Measurements from ENCODE around the gene NFIB.

Gene NFIB

DNA sequence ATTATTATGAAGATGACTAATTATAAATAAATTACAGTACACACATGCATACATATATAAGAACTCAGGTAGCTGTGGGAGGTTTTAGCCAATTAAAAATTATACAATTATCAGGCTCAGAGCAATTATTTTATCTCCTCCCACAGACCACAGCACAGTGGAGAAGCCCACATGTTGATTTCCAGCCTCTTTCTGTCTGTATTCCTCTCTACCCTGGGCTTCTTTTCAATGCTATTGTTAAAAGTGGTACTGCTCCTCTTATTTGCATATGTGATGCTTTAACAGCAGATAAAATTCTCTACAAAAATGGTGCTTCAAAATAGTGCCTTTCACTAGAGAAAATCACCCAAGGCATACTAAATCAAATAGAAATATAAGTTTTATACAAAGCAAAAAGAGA is 218.7 kb downstream of the NFIB start:
- DNase-seq: no peak

DNA sequence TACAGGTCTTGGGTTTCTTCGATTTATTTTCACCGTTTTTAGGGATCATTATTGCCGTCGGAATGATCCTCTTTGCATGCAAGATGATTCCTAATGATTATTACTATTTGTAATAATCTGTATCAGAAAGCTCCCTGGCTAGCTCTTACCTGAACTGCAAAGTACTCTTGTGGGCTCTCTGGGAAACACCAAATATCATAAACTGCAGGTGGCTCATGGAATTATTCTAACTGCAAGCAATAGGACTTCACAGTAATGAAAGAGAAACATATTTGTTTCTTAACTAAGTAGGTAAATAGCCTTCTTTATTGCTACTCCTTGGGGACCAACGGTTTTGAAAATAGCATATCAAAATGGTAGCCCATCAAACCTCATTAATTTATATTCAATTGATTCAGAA is 219.4 kb downstream of the NFIB start:
- DNase-seq: no peak

DNA sequence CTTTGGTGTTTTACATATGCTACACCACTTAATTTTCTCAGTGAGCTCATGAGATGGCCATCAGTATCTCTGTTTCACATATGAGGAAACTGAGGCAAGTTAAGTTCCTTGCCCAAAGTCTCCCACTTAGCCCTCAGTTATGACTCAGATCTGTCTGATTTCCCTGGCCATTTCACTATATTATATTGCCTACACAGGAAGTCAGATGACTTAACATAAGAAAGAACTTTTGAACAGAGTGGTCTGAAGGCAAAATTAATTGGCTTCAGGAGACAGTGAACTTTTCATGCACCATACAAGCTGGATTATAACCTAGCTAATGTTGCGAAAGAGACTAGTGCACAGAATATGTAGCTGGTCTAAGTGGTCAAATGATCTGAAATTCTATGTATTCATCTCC is 221.6 kb downstream of the NFIB start:
- DNase-seq: no peak

DNA sequence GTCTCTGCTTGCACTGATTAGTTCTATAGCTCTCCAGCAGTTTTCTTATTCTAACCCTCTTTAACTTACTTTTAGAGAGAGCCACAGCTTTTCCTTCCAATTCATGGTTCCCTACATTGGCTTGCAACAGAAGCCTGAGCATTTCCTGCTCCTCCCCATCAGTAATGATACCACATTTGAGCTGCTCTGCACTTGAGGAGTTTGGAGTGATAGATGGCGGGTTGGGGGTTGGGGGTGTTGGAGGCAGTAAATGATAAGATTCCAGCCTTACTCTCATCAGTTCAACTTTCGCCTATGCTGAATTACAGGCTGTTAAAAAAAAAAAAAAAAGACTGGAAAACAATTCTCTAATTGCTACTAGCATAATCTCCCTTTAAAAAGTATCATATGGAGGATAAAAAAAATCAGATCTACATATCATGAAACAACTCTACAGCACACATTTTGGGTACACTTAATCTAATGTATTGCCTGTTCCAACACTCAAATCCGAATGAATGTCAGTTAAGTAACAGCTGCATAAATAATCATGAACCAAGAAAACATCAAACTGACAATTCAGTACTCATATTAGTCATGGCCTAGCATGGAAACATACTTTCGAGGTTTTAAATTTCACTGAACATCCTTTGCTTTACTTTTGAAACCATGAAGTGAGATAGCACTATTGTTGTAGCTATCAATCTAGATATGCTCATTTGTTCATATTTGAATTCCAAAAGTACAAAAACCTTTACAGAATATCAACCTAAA is 224.7 kb downstream of the NFIB start:
- no peak for DNase-seq

DNA sequence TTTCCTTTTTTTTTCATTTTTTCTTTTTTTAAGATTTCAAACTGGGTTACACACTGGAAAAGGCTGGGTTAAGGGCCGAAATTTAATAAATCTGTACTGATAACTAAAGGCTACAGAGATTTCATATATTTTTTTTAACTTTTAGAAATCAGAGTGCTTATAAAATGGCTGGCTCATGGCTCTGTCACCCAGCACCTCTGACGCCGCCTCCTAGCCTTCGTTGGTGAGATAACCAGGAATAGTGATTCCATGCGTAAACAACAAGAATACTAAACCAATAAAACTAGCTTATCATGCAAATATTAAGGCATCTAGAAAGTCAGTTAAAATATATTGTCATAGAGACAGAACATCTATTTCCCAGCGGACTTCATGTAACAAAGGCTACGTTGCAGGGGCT is 226.4 kb downstream of the NFIB start:
- no peak for DNase-seq

DNA sequence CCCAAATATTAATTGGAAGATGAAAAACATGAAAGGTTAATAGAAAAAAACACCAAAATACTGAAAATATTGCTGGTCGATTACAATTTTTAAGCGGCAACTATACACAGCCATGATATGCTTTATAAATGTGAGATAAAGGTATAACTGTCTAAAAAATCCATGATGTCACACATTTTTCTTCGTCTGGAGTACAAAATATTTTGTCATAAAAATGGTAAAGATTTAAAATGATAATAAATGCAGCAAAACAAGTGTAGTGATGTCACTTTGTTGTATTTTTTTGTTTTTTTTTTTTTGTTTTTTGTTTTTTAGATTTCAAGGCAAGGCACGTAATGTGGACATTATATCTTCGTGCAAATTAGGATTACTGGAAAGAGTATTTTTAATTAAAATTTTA is 227.4 kb downstream of the NFIB start:
- DNase-seq: no peak

DNA sequence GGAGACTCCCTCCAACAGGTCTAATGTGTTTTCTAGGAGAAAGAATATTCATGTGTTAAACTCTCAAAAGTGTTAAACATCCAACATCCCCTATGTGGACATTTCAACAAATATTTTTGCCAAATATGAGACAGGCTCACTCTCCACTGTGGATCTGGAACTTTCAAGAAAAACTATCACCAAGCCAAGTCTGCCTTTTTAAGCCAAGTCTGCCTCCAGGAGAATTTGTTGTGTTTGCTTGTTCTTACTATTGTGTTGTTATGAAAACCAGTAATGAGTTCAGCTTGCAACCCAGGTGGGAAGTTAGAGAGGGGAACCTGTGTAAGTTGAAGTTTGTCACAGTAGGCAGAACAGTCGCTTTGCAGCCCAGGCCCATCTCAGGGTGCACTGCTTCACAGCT is 228.1 kb downstream of the NFIB start:
- no peak for DNase-seq

DNA sequence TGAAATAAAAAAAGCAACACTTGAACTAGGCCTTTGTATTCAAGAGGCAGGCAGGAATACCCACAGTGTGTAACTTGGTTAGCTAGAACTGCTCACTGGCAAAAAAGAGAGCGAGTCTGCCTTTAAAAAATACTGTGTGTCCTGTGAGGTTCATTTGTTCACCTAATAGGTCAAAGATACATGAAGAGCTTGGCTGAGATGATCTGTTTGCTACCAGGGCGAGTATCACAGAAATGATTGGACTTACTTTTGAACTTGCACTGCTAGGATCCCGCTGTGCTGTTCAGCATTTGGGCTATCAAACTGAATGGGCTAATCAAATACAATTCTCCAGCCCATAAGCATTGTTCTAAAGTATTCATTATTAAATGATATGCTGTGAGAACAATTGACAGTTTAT is 229.1 kb downstream of the NFIB start:
- no peak for DNase-seq

DNA sequence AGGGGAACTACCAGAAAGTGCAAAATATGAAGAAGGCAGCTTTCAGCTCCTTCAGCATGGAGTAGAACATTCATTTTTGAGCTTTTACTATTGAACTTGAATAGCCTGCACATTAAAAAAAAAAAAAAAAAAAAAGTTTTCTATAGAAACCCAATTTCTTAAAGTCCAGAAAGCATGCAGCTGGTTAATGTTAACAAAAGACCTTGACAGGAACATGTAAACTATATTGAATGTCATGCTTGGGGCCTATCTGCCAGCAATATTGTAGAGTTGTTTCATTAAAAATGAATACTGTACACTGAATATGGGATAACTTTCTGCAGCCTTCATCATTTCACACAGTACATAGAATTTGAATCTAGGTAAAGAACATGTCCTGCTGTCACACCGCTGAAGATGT is 230.6 kb downstream of the NFIB start:
- DNase-seq: no peak

DNA sequence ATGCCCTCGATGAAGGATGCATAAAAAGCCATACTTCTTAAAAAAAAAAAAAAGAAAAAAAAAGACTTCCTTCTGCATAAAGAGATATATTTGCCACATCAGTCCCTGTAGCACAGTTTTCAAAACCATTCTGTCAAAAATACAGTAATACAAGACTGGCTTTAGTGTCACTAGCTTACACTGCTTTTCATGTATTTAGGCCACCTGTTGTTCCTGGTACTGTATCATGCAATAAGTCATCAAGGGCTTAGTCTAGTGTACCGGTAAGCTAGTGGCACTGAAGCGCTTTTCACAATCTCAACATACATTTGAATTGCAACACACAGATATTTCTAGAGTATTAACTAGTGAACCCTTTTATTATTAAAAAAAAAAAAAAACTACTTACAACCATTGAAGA is 231.2 kb downstream of the NFIB start:
- no peak for DNase-seq

DNA sequence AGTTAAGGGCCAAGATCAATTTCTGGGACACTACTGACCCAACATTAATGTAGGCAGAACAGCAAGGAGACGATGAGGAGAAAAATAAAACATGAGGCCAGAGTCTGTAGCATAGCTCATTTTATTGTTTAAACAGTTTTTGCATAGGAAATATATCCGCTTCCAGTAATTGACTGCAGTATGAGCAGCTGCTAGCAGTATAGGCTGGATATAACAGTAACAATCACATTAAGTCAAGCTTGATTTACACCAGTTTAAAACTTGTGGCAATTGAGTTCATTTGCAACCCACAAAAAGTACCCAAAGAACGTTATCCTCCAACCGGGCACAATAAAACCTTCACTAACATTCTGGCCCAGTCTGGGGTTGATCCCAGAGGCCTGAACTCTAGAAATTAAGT is 232.2 kb downstream of the NFIB start:
- DNase-seq: no peak

DNA sequence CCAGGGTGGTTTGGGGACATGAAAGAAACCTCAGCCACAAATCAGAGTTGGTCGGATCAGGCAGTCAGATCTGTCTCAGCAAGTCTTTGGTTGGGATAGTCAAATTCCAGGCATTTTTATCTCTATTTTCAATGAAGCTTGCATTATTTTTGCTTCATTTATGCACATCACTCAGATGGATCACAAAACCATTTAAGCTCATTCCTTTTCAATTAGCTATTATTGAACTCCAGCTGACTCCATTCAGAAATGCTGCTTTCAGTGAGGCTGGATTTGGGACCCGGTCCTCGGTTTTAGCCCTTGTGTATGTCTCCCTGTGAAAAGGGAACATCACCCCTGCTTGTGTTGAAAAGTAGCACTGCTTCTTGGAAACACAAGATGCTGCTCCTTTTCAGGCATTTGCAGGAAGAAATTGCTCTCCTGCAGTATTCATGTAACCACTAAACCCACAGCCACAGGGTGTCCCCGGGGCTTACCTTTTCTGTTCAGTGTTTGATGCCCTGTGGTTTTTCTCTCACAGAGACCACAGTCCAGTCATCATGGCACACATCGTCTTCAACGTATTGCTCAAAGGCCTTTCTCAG is 232.9 kb downstream of the NFIB start:
- no peak for DNase-seq

DNA sequence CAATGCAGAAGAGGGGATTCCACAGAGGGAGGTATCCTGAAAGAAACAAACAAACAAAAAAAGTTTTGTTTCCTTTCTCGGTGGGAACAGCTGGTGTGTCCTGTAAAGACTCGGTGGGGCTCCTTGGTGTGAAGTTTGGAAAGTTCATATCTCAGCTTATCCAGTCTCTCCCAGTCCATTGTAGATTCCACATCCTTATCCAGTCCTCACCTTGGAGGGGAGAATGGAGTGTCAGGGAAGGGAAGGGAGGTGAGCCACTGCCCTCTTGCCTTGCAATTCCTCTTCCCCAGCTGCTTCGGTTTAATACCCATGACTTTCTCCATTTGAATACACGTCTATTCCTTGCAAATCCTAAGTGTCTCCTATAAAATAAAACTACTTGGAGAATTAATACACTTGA is 234.5 kb downstream of the NFIB start:
- no peak for DNase-seq

DNA sequence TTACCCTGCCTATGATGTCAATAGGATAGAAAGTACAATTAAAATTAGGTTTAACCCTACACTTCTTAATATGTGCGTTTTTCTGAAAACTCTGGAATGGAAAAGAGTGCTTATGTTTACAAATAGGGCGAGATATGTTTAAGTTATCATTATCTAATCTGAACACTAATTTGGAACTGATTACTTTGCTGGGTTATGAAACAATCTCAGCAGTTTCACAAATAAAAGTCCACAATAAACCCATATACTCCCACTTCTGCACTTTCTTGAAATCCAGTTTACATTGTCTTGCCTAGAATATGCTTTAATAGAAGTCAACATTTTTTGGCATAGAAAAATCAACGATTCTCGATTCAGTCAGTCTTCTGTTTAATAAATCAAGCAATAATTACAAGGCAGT is 236.3 kb downstream of the NFIB start:
- DNase-seq: no peak

DNA sequence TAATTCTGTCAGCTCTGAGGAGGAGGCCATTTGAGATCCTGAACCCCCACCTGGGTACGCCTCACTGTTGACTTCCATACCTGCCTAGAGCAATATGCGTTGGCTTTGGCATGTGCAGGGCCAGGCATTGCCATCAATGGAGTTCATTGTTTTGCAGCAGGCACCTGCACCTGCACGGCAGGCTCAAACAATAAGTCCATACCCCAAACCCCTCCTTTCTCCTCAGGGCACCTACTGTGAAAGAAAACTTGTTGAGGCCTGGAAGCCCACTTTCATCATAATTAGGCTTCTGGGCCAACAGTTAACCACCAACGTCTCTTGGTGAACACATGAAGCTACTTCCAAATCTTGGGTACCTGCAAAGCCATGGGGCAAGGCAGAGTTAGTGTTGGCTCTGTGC is 238.7 kb downstream of the NFIB start:
- no peak for DNase-seq

DNA sequence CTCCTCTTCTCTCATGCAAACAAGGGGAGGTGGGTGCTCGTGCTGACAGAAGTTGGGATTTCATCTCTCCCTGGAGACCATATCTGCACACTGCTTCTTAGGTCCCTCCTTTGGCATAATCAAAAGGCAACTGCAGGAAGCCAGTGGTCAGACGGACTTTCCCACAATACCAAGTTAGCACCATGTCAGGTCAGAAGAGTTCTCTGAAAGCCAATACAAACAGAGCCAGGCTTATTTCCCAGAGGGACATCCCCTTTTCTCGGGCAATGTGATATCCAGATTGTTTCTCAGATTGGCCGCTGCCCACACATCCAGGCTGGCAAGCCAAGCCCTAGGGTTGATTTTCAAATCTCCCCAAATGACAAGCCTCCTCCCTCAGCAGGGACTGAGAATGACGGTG is 241.1 kb downstream of the NFIB start:
- no peak for DNase-seq

DNA sequence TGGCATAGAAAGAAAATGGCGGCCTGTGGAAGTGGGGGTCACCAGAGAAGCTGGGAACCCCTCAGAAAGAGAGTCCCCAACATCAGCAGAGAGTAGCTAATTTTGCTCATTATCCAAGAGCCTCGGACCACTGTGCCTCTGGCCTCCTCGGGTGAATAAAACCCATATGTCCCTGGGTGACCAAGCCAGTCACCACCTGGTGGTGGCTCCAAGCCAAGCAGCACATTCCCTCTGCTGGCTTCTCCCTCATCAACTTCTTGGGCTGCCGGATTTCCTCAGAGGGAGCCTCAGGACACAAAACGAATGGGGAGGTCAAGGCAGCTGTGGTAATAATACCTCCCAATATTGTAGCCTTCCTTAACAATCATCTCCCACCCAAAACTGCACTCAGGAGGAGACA is 242.5 kb downstream of the NFIB start:
- DNase-seq: no peak

DNA sequence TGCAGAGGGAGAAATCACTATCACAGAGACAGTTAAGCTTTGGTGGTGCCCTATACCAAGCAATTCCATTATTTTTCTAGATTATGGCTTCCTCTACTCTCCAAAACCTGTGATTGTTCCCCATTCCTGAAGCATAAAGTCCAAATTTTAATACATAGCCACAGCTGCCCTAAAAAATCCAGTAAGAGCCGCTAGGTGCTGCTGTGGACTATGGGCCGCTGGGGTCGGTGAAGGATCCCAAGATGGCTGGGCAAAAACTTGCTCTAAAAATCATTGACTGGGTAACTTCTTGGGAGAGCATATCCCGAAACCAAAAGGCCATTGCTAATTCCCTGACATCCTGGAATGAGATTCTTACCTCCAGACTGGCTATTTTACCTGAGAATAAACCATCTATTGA is 245.3 kb downstream of the NFIB start:
- no peak for DNase-seq

DNA sequence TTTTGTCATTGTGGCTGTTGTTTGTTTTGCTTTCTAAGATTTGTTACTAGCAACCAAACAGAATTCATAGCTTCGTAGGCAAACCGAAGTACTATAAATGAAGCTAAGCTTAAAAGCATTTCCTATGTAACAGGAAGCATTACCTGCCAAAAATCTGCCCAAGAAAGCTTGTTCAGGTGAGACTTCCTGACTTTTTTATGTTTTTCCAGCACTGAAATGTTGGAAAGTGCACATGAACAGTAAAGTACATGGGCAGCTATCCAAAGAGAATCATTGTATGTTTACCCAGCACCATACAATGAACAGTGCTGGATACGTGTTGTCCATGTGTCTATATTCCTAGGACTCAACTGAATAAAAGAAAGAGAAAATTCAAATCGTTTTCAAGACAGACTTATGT is 247.1 kb downstream of the NFIB start:
- no peak for DNase-seq

DNA sequence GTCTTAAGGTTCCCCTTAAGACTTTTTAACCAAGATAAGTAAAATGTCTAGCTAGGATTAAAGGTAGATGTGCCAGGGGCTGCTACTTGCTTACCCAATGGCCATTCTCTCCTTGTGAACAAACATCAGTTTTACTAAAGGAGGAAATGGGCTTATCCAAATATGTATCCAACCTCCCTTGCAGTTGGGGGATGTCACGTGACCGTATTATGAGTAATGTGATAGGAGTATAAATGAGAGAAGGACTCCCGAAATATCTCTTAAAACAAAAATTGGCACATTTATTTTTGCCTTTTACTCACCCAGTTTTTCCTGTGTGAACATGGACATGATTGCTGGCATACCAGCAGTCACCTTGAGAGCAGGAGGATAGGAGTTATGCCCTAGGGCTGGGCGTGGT is 247.9 kb downstream of the NFIB start:
- DNase-seq: no peak

DNA sequence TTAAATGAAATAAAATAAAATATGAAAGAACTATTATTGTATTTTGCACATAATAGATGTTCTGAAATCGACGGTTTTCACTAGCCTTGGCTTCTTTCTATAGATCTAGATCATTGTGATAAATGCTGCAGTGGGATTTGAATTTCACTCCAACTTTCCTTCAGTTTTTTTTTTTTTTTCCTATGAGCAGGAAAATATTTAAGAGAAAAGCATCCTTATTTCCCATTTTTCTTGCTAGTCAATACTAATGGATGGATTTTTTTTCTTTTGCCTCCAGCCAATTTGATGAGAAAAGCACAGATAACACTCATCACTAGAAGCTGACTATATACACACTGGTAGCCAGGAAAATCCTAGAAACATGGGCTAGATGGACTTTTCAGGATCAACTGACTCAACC is 249.0 kb downstream of the NFIB start:
- no peak for DNase-seq

DNA sequence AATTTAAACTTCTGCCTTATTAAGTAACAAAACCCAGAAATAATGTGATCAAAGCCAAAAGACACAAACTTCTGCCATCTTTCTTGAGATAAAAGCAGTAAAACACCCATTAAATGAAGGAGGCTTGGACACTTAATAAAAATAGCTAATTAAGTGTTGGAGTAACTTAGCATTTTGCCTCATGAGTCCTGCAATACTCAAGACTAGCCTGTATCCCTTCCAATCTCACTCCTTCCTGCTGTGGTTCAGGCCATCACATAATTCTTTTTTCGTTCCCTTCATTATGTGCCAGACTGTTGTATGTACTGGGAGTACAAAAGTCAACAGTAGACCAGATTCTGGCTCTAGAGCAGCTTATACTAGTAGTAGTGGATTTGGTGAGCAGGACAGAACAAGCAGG is 250.2 kb downstream of the NFIB start:
- DNase-seq: no peak

DNA sequence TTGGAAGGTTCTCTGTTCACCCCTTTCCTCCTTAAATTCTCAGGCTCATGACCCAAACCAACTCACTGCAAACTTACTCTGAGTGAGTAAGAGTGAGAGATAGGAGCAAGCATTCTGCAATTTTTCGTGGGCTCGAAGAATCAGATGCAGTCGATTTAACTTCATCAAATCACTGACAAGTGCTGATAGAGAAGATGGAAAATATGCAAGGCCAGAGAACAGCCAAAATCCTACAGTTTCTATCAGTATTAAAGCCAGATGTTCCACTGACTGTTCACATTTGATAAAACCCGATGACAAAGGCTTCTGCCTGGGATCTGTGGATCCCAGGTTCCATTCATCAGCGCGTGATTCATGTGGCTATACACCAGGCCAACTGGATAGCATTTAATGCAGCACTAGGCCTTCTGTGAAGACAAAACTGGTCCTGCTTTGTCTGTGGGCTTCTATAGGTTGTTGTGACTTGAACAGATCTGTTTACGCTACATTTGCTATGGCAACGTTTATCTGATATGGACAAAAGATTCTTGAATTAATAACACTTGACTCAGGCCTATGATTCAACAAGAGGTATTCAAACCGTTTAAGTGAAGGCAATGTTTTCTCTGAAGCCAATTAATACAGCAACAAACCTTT is 251.2 kb downstream of the NFIB start:
- no peak for DNase-seq

DNA sequence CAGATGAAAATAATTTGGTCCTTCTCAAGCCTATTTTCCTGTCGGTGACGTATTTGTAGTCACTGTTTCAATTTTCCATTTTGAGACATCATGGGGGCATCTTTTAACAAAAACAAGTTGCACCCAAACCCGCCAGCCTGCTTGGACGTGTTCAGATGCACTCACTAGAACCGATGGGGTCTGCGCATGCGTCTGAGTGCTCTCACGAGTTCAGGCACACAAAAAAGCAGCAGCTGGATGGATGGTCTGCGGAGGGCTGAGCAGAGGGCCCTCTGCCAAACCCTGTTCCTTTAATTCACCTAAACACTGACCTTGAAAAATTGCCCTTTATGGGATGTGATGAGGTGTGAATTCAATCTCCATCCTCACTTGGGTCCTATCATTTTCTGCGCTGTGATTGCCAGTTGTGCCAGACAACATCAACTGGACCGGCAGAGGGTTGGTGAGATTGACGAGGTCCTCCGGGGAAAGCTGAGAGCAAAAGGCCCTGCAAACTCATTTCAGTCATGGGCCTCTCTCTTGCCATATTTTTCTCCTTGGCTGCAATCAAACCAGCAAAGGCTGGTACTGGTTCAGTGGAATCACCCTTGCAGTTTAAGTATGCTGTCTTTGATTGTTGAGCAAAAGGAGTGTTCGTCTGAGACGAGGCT is 251.9 kb downstream of the NFIB start:
- DNase-seq: no peak
